GM19193 (cell line): ENCODE data around the gene KHDC4.

Experiments used
- POLR2A ChIP-seq: IDR thresholded peaks from 4 replicates; pipeline ENCODE4 v1.6.1; 2011; ENCODE audit not compliant: insufficient read depth, insufficient read length; ENCODE audit errors: extremely low read depth

The KHDC4 gene

GRCh38 chr1:155934097-155934935 is at the start of gene KHDC4:
TSS of gene KHDC4 (minus strand) at chr1:155934413. CDS start at chr1:155934373, 40 bp downstream.
- TF ChIP-seq POLR2A: peak; percentile 98

- TF ChIP-seq POLR2A: peak; percentile 24
Observed at GRCh38 chr1:155983191-155984024, 49.2 kb upstream of the KHDC4 start.

GRCh38 chr1:155982106-155982505 is 47.9 kb upstream of the KHDC4 start:
- TF ChIP-seq POLR2A: no peak

GRCh38 chr1:155981266-155982088 is 47.3 kb upstream of the KHDC4 start:
- TF ChIP-seq POLR2A: peak; percentile 24

- peak; percentile 64 for TF ChIP-seq POLR2A
Observed at GRCh38 chr1:155979597-155980343, 45.6 kb upstream of the KHDC4 start.

GRCh38 chr1:155978973-155979429 is 44.8 kb upstream of the KHDC4 start:
- TF ChIP-seq POLR2A: no peak

- TF ChIP-seq POLR2A: peak; percentile 76
Observed at GRCh38 chr1:155978325-155978972, 44.2 kb upstream of the KHDC4 start, which contains the start of gene ARHGEF2. TSS of gene ARHGEF2 (minus strand) at chr1:155978547. CDS start at chr1:155978427, 120 bp downstream.

- TF ChIP-seq POLR2A: peak; percentile 51
Observed at GRCh38 chr1:155977690-155978324, 43.6 kb upstream of the KHDC4 start.

- TF ChIP-seq POLR2A: no peak
Observed at GRCh38 chr1:155976913-155977689, 42.9 kb upstream of the KHDC4 start.

GRCh38 chr1:155976062-155976912 is 42.1 kb upstream of the KHDC4 start:
- TF ChIP-seq POLR2A: peak; percentile 18

GRCh38 chr1:155975375-155976061 is 41.3 kb upstream of the KHDC4 start:
- TF ChIP-seq POLR2A: no peak
